Smooth muscle cell (in vitro differentiated cells): Measurements from ENCODE around the gene GAGE12J. TPM values are rescaled to one million over a fixed set of nuclear protein-coding genes. Genes with fewer than 3 reads are reported as not detected.

ENCODE experiments used
- DNase-seq: peaks from one replicate; lab custom pipeline; 2025; ENCODE audit not compliant: unreplicated experiment; lab: John Stamatoyannopoulos, UW
- H2AFZ ChIP-seq: fragments of 200-600 bp; sonication (generic); 2 replicates; pipeline ENCODE4 v1.6.0; 2016; ENCODE audit warnings: antibody characterized with exemption, low read depth, mild to moderate bottlenecking
- H3F3A ChIP-seq: fragments of 200-600 bp; sonication (generic); 2 replicates; pipeline ENCODE4 v1.6.0; 2017; ENCODE audit warnings: antibody characterized with exemption, low read depth
- H3K27ac ChIP-seq: fragments of 200-600 bp; sonication (generic); 2 replicates; pipeline ENCODE4 v1.5.1; 2016; ENCODE audit warnings: low read depth, mild to moderate bottlenecking
- H3K27me3 ChIP-seq: fragments of 200-600 bp; sonication (generic); 2 replicates; pipeline ENCODE4 v1.6.1; 2016; ENCODE audit warnings: low read depth, mild to moderate bottlenecking
- H3K36me3 ChIP-seq: fragments of 200-600 bp; sonication (generic); 2 replicates; pipeline ENCODE4 v1.5.1; 2016; ENCODE audit warnings: low read depth
- H3K4me1 ChIP-seq: fragments of 200-600 bp; sonication (generic); 2 replicates; pipeline ENCODE4 v1.5.1; 2016; ENCODE audit warnings: low read depth
- H3K4me2 ChIP-seq: fragments of 200-600 bp; sonication (generic); 2 replicates; pipeline ENCODE4 v1.6.0; 2016; ENCODE audit warnings: mild to moderate bottlenecking
- H3K4me3 ChIP-seq: fragments of 200-600 bp; sonication (generic); 2 replicates; pipeline ENCODE4 v1.5.1; 2016; ENCODE audit warnings: mild to moderate bottlenecking
- H3K79me2 ChIP-seq: fragments of 200-600 bp; sonication (generic); 2 replicates; pipeline ENCODE4 v1.6.0; 2016; ENCODE audit warnings: low read depth, mild to moderate bottlenecking
- H3K9ac ChIP-seq: fragments of 200-600 bp; sonication (generic); 2 replicates; pipeline ENCODE4 v1.6.0; 2016; ENCODE audit warnings: low read depth
- H3K9me3 ChIP-seq: fragments of 200-600 bp; sonication (generic); replicated peaks from 2 replicates; pipeline ENCODE4 v1.5.1; 2016; ENCODE audit warnings: low read depth
- H4K20me1 ChIP-seq: fragments of 200-600 bp; sonication (generic); 2 replicates; pipeline ENCODE4 v1.6.0; 2016; ENCODE audit warnings: low read depth
- CTCF ChIP-seq: fragments of 200-600 bp; sonication (generic); IDR thresholded peaks from 2 replicates; pipeline ENCODE4 v1.5.1; 2017; ENCODE audit warnings: borderline replicate concordance, mild to moderate bottlenecking, antibody characterized with exemption; ENCODE audit not compliant: insufficient read depth, poor library complexity, severe bottlenecking
- WGBS: methylation state at CpG from one replicate; pipeline ENCODE4 v1.1.7; 2016; ENCODE audit warnings: low lambda C conversion rate; 5-methylcytosine and 5-hydroxymethylcytosine counted together
- polyA plus RNA-seq: library from polyadenylated mRNA; unstranded; fragments of >200 nt; fragmentation: Nextera tagmentation; extraction: Ambion mirVana; gene quantifications from 2 replicates; pipeline ENCODE4 v1.2.1, GENCODE V29; 2016
- total RNA-seq: library from RNA; depleted of rRNA; stranded (reverse); fragments of >200 nt; gene quantifications from 2 replicates; pipeline ENCODE4 v1.2.3, GENCODE V29; 2014

GAGE12J gene
- total and polyA plus RNA-seq, 2 experiments from 2014 or later: not detected

- no peak for DNase-seq
- no peaks in the 10 kb centered on the region for H3K79me2 ChIP-seq
These were observed 37.6 kb upstream of the GAGE12J start for GRCh38 chrX:49284212-49284611.

GRCh38 chrX:49286136-49286535 lies 35.7 kb upstream of the GAGE12J start:
- H3K9me3 ChIP-seq: no peaks in the 10 kb centered on the region
- no peak overlapping the region for H3K27ac ChIP-seq
- WGBS: 98% methylated on average over 15 of the region's 18 CpGs
- no peak overlapping the region for H2AFZ ChIP-seq
- no peak overlapping the region for H3K4me3 ChIP-seq
- no peaks in the 10 kb centered on the region for H3K79me2 ChIP-seq
- no peaks in the 10 kb centered on the region for H4K20me1 ChIP-seq
- no peaks in the 10 kb centered on the region for H3F3A ChIP-seq
- no peaks in the 10 kb centered on the region for H3K36me3 ChIP-seq
- no peak overlapping the region for H3K9ac ChIP-seq
- no peak for DNase-seq
- TF ChIP-seq CTCF: no peak
- no peak overlapping the region for H3K4me2 ChIP-seq
- H3K4me1 ChIP-seq: no peaks in the 10 kb centered on the region
- no peaks in the 10 kb centered on the region for H3K27me3 ChIP-seq

More at GRCh38 chrX:49284212-49284611, 37.6 kb upstream of the GAGE12J start:
- Histone ChIP-seq H3K9ac (no peak overlapping the region), H4K20me1 (no peaks in the 10 kb centered on the region), H2AFZ (no peak overlapping the region), H3K4me3 (no peak overlapping the region), H3K9me3 (no peaks in the 10 kb centered on the region), H3K36me3 (no peaks in the 10 kb centered on the region), H3K4me1 (no peaks in the 10 kb centered on the region), H3K27ac (no peak overlapping the region), H3K4me2 (no peak overlapping the region), H3K27me3 (no peaks in the 10 kb centered on the region), H3F3A (no peaks in the 10 kb centered on the region)
- no peak for TF ChIP-seq CTCF
- WGBS: 83% methylated on average over 3 of the region's 3 CpGs

- no peak for TF ChIP-seq CTCF
- Histone ChIP-seq H3K27me3 (no peaks in the 10 kb centered on the region), H3K4me1 (no peaks in the 10 kb centered on the region), H3K4me2 (no peak overlapping the region), H3F3A (no peaks in the 10 kb centered on the region), H3K27ac (no peak overlapping the region), H4K20me1 (no peaks in the 10 kb centered on the region), H2AFZ (no peak overlapping the region), H3K79me2 (no peaks in the 10 kb centered on the region), H3K9ac (no peak overlapping the region), H3K4me3 (no peak overlapping the region), H3K36me3 (no peaks in the 10 kb centered on the region), H3K9me3 (no peaks in the 10 kb centered on the region)
- WGBS: 90% methylated on average over 4 of the region's 4 CpGs
- DNase-seq: no peak
These were observed 35.3 kb upstream of the GAGE12J start for GRCh38 chrX:49286581-49286980.

- H3K27ac ChIP-seq: no peak overlapping the region
- WGBS: 91% methylated on average over 1 of the region's 1 CpG
- H3K36me3 ChIP-seq: no peaks in the 10 kb centered on the region
- no peak for DNase-seq
- no peaks in the 10 kb centered on the region for H3F3A ChIP-seq
- no peaks in the 10 kb centered on the region for H3K9me3 ChIP-seq
- no peaks in the 10 kb centered on the region for H3K27me3 ChIP-seq
- no peak overlapping the region for H2AFZ ChIP-seq
- no peak overlapping the region for H3K4me2 ChIP-seq
- H3K4me3 ChIP-seq: no peak overlapping the region
- H3K4me1 ChIP-seq: no peaks in the 10 kb centered on the region
- H3K79me2 ChIP-seq: no peaks in the 10 kb centered on the region
- no peak overlapping the region for H3K9ac ChIP-seq
- H4K20me1 ChIP-seq: no peaks in the 10 kb centered on the region
- TF ChIP-seq CTCF: no peak
These were observed 34.2 kb upstream of the GAGE12J start for GRCh38 chrX:49287665-49288064.
